ENCODE results near the gene ETFA. TPM values are rescaled to one million over a fixed set of nuclear protein-coding genes. Genes with fewer than 3 reads are reported as not detected.
A peak's percentile ranks its signal among the peaks of the same experiment; 100 is the strongest.

ETFA gene
- total RNA-seq, 4 donors from 2014 or later = 56.6 to 125 (median 83.1) TPM

- peaks cover 0 to 28% (median 0%) of the 10 kb centered on the region in 3 donors for H3K36me3 ChIP-seq
- H3K27me3 ChIP-seq = no peaks in the 10 kb centered on the region
- H3K9me3 ChIP-seq = no peaks in the 10 kb centered on the region
- TF ChIP-seq CTCF (IDR thresholded peaks at IDR 0.05) (no peak), POLR2A (IDR thresholded peaks at IDR 0.05) (no peak)
- DNase-seq = no peak
- H3K4me3 ChIP-seq = no peak overlapping the region
- peaks cover 33 to 55% (median 36%) of the 10 kb centered on the region in 3 donors for H3K4me1 ChIP-seq
- intact Hi-C loops (cut with DNase I) = no loop called here
- H3K27ac ChIP-seq = no peak overlapping the region
- WGBS, 2 donors = 18% methylated on average over 3 of the region's 5 CpGs; no CpG with 5 or more reads in 1 of the 2 donors
Observed at GRCh38 chr15:76200641-76201105, 110.6 kb downstream of the ETFA start.

- Histone ChIP-seq H3K27ac (no peak overlapping the region), H3K9me3 (no peaks in the 10 kb centered on the region), H3K4me3 (no peak overlapping the region), H3K4me1 (peaks cover 33 to 61% (median 39%) of the 10 kb centered on the region in 3 donors), H3K36me3 (peaks cover 0 to 22% (median 0%) of the 10 kb centered on the region in 3 donors), H3K27me3 (no peaks in the 10 kb centered on the region)
- TF ChIP-seq POLR2A (IDR thresholded peaks at IDR 0.05) = no peak
- no peak for TF ChIP-seq CTCF (IDR thresholded peaks at IDR 0.05)
- DNase-seq = no peak
- WGBS, 2 donors = 80 to 100% methylated on average over 1 to 3 of the region's 6 CpGs
- intact Hi-C loops (cut with DNase I) = no loop called here
Observed at GRCh38 chr15:76200083-76200465, 111.2 kb downstream of the ETFA start.

GRCh38 chr15:76199106-76200082, 111.9 kb downstream of the ETFA start:
- Histone ChIP-seq H3K4me1 (peaks cover 33 to 68% (median 40%) of the 10 kb centered on the region in 3 donors), H3K27ac (peak overlapping the region in 1 of 4 donors; percentile 2), H3K27me3 (no peaks in the 10 kb centered on the region), H3K9me3 (no peaks in the 10 kb centered on the region), H3K4me3 (no peak overlapping the region), H3K36me3 (peaks cover 0 to 16% (median 0%) of the 10 kb centered on the region in 3 donors)
- no peak for DNase-seq
- intact Hi-C loops (cut with DNase I) = loop anchor here (10.0 kb wide), 1 partner anchor 125 kb away; no protein-coding TSS in a partner anchor
- TF ChIP-seq CTCF (IDR thresholded peaks at IDR 0.05) (no peak), POLR2A (IDR thresholded peaks at IDR 0.05) (no peak)
- WGBS, 2 donors = 59 to 60% methylated on average over 13 to 17 of the region's 19 CpGs

- Histone ChIP-seq H3K4me1 (peaks cover 33 to 73% (median 43%) of the 10 kb centered on the region in 3 donors), H3K36me3 (peaks cover 0 to 10% (median 0%) of the 10 kb centered on the region in 3 donors), H3K9me3 (no peaks in the 10 kb centered on the region), H3K27ac (peak overlapping the region in 3 of 4 donors; percentile 0 to 87 (median 33)), H3K27me3 (peaks cover 0 to under 1% (median 0%) of the 10 kb centered on the region in 4 donors), H3K4me3 (no peak overlapping the region)
- DNase-seq = no peak
- WGBS, 2 donors = 96 to 100% methylated on average over 1 to 4 of the region's 6 CpGs
- intact Hi-C loops (cut with DNase I) = loop anchor here (10.0 kb wide), 1 partner anchor 126 kb away; no protein-coding TSS in a partner anchor
- no peak for TF ChIP-seq CTCF (IDR thresholded peaks at IDR 0.05)
- TF ChIP-seq POLR2A (IDR thresholded peaks at IDR 0.05) = no peak
Observed at GRCh38 chr15:76198456-76199105, 112.7 kb downstream of the ETFA start.

All from esophagus squamous epithelium (tissue), 5 donors.